GM19025 (cell line): ENCODE measurements around the gene GAL3ST2.
"Not testable (repeated sequence)": the region's sequence is repeated elsewhere in the genome, so short reads cannot be mapped to it uniquely, and the experiment has no call there.

Experiments
- ATAC-seq: cut with Tn5 transposase; IDR thresholded peaks from one replicate; pipeline ENCODE4 v1.9.1; 2021; ENCODE audit warnings: mild to moderate bottlenecking, low read depth, moderate library complexity; ENCODE audit not compliant: unreplicated experiment

GAL3ST2 gene

DNA sequence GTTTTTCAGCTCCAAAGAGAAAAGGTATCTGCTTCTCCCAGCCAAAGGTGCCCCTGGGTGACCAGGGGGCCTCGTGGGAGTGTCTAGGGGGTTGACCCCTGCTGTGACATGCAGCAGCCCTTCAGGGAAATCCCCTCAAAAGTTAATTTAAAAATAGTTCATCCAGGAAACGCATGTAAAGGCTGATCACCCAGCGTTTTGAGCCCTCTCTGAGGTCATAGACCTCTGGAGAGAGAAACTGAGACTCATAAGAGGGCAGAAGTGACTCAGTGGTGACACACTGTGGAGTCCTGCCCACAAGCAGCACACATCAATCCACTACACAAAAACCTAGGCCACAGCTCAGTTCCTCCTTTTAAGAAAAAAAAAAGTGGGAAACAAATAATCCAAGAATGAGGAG, 11.9 kb downstream of the GAL3ST2 start:
- ATAC-seq = no peak

DNA sequence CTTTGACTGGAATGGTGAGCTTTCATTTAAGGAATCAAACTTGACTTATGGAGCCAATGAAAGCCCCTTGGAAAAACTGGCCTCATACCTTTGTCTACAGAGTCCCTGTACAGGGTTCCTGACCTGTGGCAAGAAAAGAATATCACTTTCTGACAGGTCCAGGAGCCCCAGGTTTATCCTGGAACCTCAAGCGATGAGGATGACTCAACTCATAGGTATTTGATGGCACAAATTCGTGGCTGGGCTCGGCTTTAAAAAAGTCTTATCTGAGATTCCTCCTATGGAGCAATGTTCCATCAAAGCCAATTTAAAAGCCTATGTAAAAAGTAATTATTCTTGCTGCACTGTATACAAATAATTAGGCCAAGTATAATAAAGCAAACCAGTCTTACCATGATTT, 14.8 kb downstream of the GAL3ST2 start:
- ATAC-seq = not testable (repeated sequence)

DNA sequence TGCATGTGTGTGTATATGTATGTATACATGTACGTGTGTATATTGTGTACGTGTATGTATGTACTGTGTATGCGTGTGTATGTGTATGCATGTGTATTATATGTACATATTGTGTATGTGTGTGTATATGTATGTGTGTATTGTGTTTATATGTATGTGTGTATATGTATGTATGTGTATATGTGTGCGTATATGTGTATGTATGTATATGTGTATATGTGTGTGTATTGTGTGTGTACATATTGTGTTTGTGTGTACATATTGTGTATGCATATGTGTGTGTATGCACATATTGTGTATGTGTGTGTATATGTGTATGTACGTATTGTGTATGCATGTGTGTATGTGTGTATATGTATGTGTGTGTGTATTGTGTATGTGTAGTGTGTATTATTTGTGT, 16.8 kb downstream of the GAL3ST2 start:
- no peak for ATAC-seq

DNA sequence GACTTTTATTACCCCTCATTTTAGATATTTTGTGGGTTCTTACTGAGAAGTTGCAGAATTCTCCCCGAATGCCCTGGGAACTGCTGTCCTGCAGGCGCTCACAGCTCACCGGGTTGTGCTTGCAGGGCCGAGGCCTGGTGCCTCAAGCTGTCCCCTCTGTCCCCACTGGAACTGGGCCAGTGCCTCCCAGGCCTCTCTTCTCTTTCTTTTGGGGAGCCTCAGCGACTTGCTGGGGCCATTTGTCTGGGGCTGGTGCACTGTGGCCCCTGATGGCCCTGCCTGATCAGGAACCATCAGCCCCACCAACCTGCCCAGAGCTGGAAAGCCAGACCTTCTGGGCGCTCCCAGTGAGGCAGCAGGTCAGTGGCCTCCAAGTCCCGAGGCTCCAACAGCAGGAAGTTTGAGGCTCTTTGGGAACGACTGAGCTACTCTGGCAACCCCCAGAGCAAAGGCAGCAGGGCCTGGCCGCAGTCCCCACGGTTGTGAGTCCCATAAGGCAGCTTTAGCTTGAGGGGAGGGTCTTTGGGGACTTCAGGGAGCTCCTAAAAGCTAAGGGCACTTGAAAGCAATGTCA, 17.7 kb downstream of the GAL3ST2 start:
- no peak for ATAC-seq

DNA sequence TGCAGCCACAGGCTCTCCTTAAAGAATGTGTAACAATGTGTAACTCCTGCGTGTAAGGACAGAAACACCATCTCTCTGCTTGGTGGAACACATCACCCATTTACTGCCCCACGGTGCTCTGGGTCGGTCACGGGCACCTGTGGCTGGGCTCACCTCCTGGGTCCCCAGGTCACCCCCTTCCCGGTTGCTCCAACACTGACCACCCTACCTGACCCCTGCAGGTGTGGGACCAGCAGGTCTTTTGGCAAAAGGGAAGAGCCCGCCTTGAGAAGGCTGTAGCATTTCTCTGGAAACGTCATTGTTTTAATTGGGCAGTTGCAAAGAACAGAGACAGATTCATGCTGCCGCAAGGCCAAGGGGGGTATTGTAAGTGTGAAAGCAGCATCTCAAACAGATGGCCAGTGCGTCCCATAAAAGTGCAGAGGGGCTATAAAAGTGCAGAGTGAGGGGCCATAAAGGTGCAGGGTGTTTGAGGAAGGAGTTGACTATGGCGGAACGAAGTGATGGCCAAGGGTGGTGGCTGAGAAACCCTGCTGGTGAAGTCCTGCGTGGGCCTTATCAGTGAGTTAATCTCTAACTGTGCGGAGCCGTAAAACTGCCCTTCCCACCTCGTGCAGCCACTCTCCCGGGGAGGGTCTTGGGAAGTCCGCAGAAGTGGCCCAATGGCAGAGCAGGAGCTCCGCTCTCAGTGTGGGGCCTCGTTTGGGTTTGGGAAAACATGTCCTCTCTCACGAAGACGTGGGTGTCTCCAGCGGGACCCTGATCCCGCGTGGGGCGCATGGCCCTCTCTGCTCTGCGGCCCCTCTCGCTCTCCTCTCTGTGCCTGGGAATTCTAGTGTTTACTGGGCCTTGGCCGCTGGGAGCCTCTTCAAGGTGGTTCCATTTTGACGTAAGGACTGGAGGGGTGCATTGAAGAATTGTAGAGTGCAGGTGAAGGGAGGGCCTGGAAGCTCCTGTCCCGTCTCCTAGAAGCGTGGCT, 18.7 kb downstream of the GAL3ST2 start:
- ATAC-seq = no peak

DNA sequence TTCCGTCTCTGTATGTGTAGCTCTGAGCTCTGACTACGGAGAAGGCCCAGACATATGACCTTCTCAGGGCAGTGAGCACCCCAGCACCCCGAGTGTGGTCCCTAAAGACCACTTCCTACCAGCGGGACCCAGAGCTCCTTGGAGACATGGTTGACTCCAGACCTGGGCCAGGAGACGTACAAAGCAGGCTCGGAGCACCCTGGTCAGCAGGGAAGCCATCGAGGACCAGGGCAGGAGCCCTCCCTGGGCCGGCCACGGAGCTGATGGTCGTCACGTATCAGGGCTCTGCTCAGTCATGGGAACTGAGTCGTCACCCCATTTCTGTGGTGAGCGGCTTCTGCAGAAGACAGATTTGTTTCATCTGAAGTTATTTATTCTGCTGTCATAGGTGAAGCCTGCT, 19.6 kb downstream of the GAL3ST2 start:
- no peak for ATAC-seq

DNA sequence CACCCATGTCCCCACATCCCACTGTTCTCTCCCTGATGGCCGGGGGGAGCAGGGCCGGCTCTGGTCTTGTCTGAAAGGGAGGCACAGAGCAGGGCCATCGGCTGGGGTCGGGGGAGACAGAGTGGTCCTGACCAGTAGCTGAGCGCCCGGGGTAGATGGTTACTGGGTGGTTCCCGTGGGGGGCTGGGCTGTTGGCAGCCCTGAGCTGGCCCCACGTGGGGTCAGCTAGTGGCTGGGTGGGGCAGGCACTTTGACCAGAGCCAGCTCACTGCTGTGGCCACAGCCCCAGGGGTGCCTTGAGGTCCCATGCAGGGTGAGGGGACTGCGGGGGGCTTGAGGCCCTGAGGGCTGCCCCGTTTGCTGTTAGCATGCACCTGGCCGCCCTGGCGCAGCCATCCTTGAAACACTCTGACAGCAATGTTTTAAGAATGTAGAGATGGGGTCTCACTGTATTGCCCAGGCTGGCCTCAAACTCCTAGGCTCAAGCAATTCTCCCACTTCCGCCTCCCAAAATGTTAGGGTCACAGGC, 20.1 kb downstream of the GAL3ST2 start:
- no peak for ATAC-seq

DNA sequence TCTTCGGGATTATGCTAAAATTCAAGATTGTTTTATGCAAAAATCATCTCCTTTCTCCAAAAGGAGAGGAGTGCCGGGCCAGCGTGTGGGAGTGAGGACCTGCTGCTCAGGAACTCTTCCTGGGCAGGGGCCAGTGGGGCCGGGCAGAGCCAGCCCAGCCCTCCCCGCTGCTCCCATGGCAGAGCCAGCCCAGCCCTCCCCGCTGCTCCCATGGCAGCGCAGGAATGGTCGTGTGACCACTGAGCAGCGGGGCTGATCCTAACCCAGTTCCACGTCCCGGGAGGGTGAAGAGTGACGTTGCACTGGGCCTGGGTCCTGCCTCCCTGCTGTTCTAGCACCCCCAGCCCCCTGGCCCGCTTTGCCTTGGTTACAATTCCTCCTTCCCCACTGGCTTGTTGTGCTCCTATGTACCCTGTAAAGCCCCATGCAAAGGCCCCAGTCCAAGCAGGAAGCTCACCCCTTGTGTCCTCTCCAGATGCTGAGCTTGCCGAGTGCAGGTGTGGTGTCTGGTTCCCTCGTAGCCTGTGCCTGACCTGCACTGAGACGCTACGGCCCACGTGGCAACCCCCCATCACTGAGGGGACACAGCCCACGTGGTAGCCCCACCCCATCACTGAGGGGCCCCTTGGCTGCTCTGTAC, 20.9 kb downstream of the GAL3ST2 start:
- no peak for ATAC-seq

DNA sequence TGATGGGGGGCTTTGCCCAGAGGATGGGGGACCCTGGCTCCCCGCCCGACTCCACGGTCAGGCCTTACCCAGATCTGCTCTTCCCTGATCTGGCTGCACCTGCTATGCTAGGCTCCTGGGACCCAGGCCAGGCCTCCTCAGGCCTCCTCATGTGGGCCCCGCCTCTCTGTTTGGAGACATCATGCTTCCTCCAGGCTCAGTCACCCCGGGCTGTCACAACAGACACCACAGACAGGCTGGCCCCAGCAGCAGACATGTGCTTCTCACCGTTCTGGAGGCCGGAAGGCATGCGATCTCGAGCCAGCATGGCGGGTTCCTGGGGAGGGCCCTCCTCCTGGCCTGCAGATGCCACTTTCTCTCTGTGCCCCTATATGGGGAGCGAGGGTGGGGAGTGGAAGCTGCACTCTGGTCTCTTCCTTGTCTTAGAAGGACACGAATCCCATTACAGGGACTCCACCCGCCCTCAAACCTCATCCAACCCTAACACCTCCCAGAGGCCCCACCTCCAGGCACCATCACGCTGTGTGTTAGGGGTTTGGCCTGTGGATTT, 21.5 kb downstream of the GAL3ST2 start:
- ATAC-seq = no peak

DNA sequence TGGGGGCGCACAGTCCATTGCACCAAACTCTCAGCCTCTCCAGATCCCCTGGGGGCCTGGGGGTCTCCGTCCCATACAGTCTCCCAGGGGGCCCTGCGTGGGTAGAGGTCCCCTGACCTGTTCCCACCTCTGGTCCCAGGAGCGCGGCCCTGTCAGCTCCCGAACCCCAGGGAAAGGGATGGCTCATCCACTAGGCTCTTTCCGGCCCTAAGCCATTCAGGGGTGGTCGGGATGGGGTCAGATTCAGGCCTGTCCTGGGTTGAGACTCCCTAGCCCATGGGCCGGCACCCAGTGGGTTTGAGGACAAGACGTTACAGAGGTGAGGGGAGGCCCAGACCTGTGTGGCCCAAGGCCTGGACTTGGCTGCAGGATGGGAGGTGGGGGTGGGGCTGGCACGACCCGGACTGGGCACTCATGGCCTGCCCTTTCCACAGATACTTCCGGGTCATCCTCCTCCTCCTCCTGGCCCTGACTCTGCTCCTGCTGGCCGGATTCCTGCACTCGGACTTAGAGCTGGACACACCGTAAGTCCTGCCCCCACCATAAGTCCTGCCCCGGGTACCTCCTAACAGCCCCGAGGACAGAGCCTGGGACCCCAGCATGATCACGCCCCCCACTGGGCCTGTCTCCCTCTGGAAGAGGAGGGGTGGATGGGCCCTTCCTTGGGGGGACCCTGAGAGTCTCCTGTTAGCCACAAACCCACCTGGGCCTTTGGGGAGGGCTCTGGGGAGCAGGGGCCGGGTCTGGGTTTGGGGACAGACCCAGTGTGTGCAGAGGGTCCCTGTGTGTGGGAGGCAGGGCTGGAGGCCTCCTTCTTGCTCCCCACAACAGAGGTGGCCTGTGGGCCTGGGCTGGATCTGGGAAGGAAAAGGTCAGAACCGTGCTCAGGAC, 22.3 kb downstream of the GAL3ST2 start:
- ATAC-seq = no peak

DNA sequence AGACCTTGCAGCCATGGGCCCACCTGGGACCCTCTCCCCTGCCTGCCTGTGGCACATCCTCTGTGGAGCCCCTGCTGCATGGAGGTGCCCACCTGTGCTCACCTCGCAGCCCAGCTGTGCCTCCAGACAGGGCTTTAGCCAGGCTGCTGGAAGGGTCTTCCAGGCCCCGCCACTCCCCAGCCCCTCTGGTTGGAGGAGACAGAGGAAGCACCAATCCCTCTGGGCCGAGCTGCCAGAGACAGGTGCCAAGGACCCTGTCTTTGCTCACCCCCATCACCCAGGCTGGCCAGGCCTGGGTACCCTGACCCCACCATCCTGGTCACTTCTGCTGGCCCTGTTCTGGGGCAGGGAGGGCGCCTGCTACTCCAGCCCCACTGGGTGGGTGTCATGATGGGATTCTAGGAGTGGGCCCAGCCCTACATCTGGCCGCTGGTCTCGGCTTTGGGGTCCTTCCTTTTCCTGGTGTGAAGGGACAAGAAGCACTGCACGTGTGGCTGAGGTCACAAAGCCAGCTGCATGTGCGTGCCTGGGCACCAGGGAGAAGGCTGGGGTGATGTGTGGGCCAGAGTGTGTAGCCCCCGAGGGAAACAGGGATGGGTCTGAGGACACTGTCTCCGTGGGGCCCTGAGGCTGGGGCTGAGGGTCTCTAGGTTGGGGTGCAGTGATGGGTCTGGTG, 23.0 kb downstream of the GAL3ST2 start:
- no peak for ATAC-seq

DNA sequence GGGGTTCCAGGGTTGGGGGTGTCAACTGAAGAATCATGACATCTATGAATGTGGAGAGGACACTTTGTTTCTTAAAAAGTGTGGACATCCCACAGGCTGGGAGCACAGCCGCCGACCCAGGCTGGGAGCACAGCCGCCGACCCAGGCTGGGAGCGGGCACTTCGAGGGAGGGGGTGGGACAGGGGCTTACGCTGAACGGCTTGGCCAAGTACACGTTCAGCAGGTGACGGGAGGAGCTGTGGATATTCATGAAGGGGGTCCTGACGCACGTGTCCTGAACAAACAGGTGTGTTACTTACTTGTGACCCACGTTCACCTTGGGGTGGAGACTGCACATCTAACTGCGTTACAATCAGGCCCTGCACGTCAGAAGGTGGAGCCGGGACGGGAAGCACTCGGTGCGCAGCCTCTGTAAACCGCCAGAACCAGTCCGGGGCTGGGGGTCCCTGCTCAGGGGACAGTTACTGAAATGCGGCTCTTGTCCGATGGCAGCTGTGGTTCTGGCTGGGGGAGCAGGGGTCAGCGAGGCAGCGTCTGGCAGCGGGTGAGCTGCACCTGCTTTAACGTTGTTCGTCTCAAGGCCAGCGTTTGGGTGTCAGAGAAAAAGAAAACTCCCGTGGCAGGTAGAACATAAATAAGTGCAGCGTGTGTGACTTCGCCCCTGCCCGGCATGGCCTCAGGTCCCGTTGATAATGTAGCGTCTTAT, 23.7 kb downstream of the GAL3ST2 start:
- ATAC-seq = not testable (repeated sequence)

DNA sequence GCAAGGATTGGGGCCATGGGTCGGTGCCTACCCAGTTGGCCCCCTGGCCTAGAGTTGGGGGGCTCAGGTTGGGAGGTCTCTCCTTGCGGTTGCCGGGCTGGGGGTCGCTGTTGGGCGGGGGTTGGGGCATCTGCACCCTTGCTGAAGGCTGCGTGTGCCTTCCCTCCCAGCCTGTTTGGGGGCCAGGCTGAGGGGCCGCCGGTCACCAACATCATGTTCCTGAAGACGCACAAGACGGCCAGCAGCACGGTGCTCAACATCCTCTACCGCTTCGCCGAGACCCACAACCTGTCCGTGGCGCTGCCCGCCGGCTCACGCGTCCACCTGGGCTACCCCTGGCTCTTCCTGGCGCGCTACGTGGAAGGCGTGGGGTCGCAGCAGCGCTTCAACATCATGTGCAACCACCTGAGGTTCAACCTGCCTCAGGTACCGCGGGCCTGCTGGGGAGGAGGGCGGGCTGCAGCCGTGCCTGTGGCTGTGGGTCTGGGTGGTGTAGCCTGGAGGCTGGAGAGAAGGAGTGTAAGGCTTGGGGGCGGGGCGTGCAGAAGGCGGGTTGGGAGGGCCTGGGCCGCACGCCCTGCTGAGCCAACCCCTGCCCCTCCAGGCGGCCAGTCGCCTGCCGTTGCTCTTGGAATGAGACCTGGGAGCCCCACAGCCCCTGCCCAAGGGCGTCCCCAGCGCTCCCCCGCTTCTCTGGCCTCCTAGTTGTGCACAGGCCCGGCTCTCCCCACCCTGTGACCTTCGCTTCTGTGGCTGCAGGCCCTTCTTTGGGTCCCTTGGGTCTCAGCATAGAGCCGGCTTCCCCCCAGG, 25.2 kb downstream of the GAL3ST2 start:
- ATAC-seq = no peak

DNA sequence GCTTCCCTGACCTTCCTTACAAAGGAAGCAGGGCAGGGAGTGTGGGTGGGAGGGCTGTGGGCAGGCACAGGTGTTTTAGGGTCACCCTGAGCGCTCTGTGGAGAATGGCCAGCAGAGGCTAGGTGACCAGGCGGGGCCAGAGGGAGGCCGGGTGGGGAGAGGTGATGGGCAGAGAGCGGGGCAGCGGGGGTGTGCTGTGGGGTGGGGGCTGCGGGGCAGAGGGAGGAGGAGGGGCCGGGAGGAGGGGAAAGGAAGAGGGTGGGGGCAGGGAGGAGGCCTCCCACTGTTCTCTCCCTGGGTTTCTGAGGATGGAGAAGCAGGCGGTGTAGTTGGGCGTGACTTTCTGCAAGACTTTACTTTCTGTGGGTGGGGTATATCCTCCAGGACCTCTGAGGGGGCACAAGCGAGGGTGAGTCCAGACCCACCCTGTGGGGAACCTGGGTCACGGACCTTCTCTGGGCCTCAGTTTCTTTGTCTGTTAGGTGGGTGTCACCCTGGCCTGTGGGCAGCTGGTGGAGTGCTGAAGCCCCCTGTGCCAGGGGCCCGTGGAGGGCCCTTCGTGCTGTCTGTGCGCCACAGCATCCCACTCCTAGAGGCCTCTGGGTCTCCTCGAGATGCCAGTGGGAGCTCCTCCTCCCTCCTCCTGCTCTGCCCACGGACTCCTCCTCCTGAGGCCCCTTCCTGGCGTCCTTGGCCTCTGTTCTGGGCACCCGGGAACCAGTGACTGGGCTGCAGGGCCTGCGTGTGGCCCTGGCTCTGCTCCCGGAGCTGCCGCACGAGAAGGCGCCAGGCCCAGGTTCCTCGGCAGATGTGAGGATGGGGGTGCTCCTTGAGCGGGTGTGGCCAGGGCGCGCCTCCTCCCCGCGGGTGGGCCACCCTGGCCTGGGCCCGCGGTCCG, 26.0 kb downstream of the GAL3ST2 start:
- no peak for ATAC-seq

DNA sequence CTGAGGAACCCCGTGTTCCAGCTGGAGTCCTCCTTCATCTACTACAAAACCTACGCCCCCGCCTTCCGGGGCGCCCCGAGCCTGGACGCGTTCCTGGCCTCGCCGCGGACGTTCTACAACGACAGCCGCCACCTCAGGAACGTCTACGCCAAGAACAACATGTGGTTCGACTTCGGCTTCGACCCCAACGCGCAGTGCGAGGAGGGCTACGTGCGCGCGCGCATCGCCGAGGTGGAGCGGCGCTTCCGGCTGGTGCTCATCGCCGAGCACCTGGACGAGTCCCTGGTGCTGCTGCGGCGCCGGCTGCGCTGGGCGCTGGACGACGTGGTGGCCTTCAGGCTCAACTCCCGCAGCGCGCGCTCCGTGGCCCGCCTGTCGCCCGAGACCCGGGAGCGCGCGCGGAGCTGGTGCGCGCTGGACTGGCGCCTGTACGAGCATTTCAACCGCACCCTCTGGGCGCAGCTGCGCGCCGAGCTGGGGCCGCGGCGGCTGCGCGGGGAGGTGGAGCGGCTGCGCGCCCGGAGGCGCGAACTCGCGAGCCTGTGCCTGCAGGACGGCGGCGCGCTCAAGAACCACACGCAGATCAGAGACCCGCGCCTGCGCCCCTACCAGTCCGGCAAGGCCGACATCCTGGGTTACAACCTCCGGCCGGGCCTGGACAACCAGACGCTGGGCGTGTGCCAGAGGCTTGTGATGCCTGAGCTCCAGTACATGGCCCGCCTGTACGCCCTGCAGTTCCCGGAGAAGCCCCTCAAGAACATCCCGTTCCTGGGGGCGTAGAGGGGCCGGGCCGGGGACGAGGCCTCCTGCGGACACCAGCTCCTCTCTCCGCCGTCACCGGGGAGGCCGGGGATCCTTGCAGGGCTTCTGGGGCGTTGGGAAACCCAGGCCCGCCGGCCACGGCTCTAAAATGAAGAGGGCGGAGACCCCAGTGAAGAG, 27.0 kb downstream of the GAL3ST2 start:
- ATAC-seq = no peak
